Occipital lobe (tissue), 2 donors: ENCODE results near the gene RAB3C. TPM values are rescaled to one million over a fixed set of nuclear protein-coding genes. Genes with fewer than 3 reads are reported as not detected.
"Not testable (repeated sequence)": the region's sequence is repeated elsewhere in the genome, so short reads cannot be mapped to it uniquely, and the experiment has no call there.

ENCODE experiments used
- DNase-seq: peaks from one replicate; lab custom pipeline; 2025; lab: John Stamatoyannopoulos, UW
- total RNA-seq: library from RNA; depleted of rRNA; stranded (reverse); fragments of >200 nt; gene quantifications from one replicate; pipeline ENCODE4 v1.2.3, GENCODE V29; 2014

Gene RAB3C
- 38.1 TPM for total RNA-seq

DNA sequence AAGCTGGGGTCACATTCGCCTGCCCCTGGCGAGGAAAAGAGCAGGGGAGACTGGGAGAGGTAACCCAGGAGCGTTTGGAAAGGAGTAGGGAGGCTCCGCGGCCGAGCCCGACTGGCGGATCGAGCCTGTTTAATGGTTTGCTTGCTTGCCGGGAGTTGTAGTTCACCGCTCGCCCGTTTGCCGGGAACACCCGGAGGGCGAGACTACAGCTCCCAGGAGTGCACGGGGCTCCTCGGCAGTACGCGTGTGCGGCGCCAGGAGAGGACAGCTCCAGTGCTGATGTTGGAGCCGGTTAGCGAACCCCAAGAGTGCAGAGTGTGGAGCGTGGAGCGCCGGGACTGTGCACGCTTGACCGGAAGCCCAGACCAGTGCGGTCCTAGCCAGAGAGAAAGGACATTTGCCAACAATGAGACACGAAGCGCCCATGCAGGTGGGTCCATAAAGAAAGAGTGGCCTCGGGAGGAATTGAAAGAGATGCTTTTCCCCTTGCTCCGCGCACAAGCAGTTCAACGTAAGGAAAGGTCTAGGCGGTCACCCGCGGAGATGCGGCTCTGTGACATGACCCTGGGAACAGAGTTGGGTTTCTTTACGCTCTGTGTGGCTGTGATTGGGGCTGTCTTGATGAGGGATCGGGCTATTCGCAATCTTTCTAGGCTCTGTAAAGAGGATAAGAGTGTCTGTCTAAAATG, at the start of gene RAB3C:
Gene RAB3C (plus strand): TSS at position 273 of the 689 bp plus-strand sequence. CDS start 134 bp downstream, at position 407.
- peak; percentile 95 for DNase-seq

- not testable (repeated sequence) for DNase-seq
Measured at GRCh38 chr5:58541935-58542334, 40.9 kb upstream of the RAB3C start.

DNA sequence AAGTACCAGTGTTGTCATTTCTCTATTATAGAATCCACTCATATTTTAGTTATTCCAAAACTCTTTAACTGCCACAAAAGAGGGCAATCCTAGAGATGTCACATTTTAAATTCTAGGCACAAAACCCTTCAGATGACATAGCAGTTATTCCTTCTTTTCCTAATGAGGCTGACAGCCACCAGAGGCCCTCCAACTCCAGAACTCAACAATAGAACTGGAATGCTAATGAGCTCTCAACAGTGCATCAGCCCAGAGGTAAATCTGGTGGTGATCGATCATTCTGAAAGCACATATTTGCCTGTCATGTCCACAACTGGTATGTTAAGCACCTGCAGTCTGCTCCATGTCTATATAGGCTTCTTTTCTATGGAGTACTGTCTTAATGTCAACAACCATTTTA, 40.2 kb upstream of the RAB3C start:
- DNase-seq = no peak

- no peak for DNase-seq
Measured at GRCh38 chr5:58543723-58544122, 39.2 kb upstream of the RAB3C start.

DNA sequence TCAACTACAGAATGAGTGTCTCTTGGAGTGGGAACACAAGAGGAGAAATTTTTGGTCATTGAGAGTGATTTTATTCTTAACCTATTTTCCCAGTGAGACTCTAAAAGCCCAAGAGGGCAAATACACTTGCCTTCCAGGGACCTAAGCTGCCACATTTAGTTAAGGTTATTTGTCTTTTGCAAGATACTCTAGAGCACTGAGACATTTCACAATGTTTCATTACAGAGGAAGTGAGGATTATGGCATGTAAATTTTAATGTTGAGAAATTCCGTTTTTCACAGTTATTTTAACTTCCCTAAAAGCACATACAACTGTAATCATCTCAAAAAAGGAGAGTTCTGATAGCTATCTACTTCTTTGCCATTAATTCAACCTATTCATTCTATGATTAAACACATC, 38.7 kb upstream of the RAB3C start:
- no peak for DNase-seq

- no peak for DNase-seq
Measured at GRCh38 chr5:58544926-58545325, 37.9 kb upstream of the RAB3C start.

GRCh38 chr5:58545912-58546311, 37.0 kb upstream of the RAB3C start:
- DNase-seq = no peak

- no peak for DNase-seq
Measured at GRCh38 chr5:58548068-58548467, 34.8 kb upstream of the RAB3C start.

DNA sequence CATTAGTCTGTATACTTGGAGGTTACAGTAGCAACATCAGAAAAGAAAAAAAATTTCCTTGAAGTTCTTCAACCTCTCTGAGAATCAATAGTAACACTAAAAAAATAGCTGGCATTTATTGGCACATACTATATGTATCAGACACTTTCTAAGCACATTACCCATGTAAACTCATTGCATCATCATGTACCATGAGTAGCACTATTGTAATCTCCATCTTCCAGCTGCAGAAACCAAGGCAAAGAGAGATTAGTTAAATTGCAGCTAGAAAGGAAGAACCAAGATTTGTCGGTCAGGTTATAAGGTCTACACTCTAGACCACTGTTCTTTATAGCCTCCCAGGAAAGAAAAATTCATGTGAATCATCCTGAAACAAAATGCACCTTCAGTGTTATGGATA, 31.4 kb upstream of the RAB3C start:
- DNase-seq = no peak

- DNase-seq = not testable (repeated sequence)
Measured at GRCh38 chr5:58557665-58558338, 25.1 kb upstream of the RAB3C start.

- DNase-seq = not testable (repeated sequence)
Measured at GRCh38 chr5:58563016-58563700, 19.7 kb upstream of the RAB3C start.

- not testable (repeated sequence) for DNase-seq
Measured at GRCh38 chr5:58564043-58564832, 18.6 kb upstream of the RAB3C start.

- no peak for DNase-seq
Measured at GRCh38 chr5:58565033-58565432, 17.8 kb upstream of the RAB3C start.

DNA sequence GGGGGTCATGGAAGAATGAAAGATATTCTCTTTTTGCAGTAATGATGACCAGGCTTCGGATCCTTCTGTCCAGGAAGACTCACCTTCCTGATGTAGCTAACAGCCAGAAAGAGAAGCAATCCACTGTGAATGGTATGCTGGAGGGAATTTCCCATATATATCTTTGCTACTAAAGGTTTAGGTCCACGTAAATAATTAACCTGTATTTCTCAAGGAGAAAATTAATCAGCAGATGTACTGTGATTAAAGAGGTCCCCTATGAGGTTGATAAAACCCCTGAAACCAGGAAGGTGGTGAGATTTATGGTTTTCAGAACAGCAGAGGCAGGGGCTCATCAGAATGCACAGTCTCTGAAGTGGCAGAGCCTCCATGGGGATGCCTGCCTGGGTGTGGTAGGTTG, 11.4 kb upstream of the RAB3C start:
- no peak for DNase-seq

DNA sequence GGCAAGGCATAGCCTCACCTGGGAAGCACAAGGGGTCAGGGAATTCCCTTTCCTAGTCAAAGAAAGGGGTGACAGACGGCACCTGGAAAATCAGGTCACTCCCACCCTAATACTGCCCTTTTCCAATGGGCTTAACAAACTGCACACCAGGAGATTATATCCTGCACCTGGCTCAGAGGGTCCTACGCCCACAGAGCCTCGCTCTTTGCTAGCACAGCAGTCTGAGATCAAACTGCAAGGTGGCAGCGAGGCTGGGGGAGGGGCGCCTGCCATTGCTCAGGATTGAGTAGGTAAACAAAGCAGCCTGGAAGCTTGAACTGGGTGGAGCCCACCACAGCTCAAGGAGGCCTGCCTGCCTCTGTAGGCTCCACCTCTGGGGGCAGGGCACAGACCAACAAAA, 9.9 kb upstream of the RAB3C start:
- DNase-seq = not testable (repeated sequence)

- no peak for DNase-seq
Measured at GRCh38 chr5:58579781-58580180, 3.1 kb upstream of the RAB3C start.

DNA sequence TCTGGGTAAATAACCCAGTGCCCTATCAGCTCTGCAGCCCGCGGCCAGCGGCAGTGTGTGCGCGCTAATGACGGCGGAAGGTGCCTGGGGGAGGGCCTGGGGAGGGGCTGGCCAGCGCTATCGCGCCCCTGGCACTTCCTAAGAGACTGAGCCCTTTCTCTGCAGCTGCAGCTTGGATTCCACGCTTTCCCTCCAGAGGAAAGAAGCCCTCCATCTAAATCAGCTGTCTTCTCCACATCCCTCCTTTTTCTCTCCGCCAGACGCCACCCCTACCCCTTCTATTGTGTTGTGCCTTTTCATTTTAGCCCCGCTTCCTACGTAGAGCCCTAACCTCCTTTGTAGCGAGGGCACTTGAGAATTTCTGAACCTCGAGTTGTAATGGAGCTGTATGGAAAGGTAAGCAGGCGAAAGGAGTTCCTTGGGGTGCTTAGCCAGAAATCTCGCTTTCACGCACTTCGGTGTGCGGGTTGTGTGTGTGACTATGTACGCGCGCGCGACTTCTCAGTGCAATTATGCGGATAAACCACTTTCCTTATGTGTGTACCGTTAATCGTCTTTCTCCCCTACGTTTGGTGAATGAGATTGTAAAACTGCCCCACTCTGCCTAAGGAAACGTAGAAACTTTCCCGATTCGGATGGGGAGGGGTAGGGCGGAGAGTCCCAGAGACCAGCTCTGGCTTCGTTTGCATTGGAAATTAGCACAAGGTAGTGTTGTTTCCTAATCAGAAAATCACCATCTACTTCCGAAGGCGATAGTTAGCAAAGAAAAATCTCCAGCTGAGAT, 664 bp upstream of the RAB3C start:
- DNase-seq = peak; percentile 50

- DNase-seq = no peak
Measured at GRCh38 chr5:58595952-58596351, 13.1 kb downstream of the RAB3C start.

GRCh38 chr5:58598440-58598839, 15.6 kb downstream of the RAB3C start:
- DNase-seq = no peak

DNA sequence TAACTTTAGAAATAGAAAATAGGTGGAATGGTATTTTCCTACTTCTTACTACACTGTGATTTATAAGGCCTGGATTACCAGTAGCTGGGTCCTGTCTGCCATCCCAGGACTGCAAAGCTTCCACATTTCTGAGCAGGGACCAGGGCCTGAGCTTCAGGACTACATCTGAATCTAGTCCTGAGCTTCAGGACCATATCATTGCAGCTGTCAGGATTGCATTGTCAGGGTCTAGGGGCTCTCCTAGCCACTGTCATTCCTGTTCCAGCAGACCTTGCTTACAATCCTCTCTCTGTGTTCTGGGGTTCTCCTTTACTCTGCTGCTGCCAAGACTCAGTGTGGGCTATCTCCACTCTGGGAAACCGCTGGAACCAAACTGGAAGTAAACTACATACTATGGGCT, 16.3 kb downstream of the RAB3C start:
- DNase-seq = no peak

DNA sequence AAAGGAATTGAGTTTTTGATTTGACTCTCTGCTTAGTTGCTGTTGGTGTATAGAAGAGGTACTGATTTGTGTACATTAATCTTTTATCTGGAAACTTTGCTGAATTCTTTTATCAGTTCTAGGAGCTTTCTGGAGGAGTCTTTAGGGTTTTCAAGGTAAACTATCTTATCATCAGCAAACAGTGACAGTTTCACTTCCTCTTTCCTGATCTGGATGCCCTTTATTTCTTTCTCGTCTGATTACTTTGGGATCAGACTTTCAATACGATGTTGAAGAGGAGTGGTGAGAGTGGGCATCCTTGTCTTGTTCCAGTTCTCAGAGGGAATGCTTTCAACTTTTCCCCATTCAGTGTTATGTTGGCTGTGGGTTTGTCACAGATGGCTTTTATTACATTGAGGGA, 17.7 kb downstream of the RAB3C start:
- not testable (repeated sequence) for DNase-seq
